HG03175 (cell line): Measurements from ENCODE around the gene RPS18.
"Not testable (repeated sequence)": the region's sequence is repeated elsewhere in the genome, so short reads cannot be mapped to it uniquely, and the experiment has no call there.

ENCODE experiments used
- ATAC-seq: cut with Tn5 transposase; IDR thresholded peaks from one replicate; pipeline ENCODE4 v1.9.1; 2021; ENCODE audit warnings: mild to moderate bottlenecking, moderate library complexity; ENCODE audit not compliant: unreplicated experiment

Gene RPS18

DNA sequence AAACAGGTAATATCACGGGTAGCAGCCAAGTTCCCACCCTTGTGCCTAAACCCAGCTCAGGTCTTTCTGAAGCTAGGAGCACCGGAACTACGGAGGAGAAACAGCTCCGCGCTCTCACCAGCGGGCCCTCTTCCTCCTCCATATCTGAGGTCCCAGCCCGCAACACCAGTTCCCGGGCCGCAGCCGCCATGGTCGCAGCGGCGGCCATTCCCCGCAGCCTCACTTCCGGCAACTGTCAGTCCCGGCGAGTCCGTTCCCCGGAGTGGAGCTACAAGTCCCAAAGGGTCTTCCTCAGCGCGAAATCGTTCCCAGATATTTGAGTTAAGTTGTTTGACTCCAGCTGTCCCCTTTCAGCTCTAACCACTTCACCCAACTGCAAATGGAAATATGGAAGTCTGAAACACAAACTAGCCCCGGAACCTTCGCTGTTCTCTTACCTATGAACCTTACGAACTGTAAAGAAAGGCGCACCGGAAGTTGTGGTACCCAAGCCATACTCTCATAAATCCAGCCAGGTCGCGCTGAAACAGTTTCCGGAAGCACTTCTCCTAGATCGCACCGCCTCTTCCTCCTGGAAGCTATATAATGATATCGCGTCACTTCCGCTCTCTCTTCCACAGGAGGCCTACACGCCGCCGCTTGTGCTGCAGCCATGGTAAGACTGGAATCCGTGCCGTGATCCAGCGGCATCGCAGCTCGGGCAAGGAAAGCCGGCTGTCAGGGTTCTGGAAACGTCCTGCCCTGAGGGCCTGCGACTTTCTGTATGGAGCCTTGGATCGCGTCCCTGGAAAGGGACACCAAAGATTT, at the start of gene RPS18, which contains the start of gene VPS52:
TSS of gene RPS18 (plus strand) at position 608 of the 807 bp plus-strand sequence. CDS start at position 653, 45 bp downstream.
TSS of gene VPS52 (minus strand) at position 409 of the 807 bp plus-strand sequence. CDS start at position 208, 201 bp downstream.
- ATAC-seq = peak; percentile 87

GRCh38 chr6:33226503-33227120, 45.3 kb upstream of the RPS18 start:
- not testable (repeated sequence) for ATAC-seq

GRCh38 chr6:33235221-33235634, 36.6 kb upstream of the RPS18 start:
- no peak for ATAC-seq

GRCh38 chr6:33236328-33236727, 35.5 kb upstream of the RPS18 start:
- ATAC-seq = no peak

- ATAC-seq = no peak
Observed at GRCh38 chr6:33236852-33237251, 35.0 kb upstream of the RPS18 start.

DNA sequence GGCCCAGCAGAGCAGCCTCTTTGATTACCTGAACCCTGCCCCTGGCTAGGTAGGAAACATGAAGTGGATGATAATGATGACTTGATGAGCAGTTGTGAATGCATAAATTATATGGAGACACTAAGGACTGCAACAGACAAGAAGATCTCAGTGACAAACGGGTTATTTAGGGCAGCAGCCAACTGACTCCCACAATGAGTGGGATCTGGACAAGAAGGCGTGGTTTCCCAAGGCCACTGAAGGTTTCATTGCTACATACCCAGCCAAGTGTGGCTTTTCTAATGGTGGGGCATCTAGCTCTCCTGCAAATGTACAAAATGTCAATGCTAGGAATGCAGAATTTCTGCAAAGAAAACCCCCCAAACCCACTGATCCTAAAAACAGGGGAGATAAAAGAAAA, 34.1 kb upstream of the RPS18 start:
- ATAC-seq = no peak

DNA sequence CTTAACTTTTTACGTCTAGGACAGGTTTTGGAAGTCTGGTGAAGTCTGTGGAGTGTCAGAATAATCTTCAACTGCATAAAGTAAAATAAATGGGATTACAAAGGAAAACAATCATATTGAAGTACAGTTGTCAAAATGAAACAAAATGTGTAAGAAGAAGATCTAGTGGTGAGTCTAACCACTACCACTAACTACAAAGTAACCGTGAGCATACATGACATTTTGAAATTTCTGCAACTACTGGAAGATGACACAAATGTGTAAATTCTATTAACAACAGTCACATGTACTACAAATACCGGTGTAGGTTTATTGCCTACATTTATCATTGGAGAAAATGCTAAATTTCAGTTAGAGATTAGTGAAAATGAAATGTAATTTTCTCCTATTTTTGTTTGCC, 29.9 kb upstream of the RPS18 start:
- no peak for ATAC-seq

DNA sequence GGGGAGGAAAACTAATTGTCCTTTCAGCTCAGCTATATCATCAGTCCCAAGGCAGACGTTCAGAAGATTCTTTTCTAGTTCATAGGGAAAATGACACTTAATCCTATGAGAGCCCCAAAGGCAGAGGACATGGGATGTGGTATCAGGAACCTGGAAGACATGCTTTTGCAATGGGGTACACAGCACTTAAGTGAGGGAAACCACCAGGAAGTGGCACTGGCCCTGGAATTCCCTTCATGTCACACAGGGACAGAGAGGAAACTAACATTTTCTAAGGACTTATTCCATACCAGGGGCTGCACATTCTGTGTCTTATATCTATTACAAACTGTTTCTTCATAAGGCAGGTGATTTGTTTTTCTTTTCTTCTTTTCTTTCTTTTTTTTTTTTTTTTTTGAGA, 28.4 kb upstream of the RPS18 start:
- ATAC-seq = no peak

DNA sequence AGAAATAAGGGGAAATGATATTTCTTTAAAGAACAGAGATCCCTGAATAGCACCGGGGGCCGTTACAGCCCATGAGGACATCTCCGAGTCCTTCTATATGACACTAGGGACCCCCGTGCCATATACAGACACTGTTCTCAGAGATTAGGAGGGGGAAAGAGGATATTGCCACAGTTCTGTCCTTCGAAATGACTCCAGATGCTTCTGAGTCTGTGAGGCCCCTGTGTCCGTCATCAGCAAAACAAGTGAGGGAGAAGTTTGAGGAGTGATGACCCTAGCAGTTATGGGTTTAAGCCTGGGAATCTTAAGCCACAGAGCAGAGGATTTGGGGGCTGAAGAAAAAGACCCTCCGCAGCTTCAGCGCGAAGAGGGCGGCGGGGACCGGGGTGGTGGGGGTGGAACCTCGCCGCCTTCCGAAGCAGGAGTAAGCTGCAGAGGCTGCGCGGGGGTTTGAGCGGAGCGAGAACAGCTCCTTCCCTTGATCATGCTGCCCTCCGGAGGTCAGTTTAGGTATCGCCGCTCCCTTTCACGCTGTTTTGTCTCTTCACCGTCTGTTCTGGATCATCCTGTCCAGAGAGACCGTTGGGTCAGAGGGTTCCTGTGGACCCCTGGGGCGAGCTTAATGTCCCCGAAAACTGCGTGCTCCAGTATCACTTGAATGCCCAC, 23.8 kb upstream of the RPS18 start:
- peak; percentile 25 for ATAC-seq

DNA sequence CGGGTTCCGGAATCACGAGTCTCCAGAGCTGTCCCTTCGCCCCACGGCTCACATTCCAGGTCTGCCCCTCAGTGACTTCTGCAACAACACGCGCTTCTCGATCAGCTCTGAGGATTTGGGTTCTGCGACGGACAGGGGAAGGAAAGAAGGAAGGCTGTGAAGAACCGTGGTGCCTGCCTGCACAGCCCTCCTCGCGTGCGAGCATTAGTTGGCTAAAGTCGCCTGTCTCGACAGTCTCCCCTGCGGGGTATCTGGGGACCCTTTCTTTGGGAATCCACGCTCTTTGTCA, 23.3 kb upstream of the RPS18 start:
- no peak for ATAC-seq

DNA sequence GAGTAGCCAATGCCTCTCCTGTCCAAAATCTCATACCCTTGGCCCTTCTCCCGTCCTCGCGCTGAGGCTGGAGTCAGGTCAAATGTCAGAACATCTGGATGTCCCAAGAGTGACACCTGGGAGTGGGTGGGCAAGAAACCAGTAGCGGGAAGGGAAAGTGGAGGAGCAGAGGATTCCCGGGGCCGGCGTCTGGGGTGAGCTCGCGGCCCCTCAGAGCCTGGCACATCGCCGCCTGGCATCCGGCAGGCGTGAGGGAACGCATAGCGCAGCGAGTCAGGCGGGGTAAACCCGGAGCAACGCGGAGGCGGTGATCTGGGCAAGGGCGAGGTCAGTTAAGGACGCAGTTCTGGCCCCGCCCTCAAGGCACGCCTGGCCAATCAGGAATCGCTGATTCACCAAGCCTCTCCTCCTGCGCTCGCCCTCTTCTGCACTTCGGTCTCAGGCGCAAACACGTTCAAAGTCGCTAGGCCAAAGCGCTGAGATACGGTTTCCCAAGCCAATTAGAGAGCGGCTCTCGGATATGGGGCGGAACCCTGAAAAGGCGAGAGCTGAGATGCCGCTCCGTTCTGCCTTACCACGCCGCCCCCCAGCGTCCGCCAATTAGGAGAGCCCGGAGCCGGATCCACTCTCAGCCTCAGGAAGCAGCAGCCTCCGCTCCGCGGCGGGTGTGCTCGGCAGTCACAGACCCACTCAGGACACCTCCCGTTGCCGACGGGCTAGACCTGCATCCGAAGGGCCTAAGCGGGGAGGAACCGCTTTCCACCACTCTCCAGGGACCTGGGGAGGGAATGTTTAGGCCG, 22.7 kb upstream of the RPS18 start:
- peak; percentile 91 for ATAC-seq

- no peak for ATAC-seq
Observed at GRCh38 chr6:33249732-33250630, 21.9 kb upstream of the RPS18 start.

- ATAC-seq = no peak
Observed at GRCh38 chr6:33250731-33251130, 21.1 kb upstream of the RPS18 start.

DNA sequence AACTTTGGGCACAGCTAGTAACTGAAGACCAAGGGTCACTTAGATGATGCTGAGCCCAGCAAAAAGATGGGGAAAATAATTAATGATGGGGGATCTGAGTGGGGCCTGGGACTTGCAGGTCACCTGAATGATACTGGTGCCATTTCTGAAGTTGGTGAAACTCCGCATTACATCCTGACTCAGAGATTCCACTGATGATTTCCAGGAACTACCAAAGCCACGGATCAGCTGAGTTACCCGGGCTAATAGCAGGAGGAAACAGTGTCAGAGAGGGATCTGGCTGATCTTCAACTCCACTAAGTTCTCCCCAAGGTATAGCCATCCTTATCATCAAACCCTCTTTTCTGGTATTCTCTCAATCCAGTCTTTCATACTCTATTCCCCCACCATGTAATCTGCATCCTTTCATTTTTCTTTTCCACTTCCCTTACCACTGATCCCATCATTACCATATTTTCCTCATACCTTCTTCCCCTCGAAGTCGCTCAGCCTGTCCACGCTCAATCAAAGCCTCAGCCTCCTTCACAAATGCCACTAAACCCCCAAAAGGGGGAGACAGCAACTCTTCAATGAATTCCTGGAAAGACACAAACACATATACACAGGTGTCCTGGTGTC, 20.4 kb upstream of the RPS18 start:
- no peak for ATAC-seq

DNA sequence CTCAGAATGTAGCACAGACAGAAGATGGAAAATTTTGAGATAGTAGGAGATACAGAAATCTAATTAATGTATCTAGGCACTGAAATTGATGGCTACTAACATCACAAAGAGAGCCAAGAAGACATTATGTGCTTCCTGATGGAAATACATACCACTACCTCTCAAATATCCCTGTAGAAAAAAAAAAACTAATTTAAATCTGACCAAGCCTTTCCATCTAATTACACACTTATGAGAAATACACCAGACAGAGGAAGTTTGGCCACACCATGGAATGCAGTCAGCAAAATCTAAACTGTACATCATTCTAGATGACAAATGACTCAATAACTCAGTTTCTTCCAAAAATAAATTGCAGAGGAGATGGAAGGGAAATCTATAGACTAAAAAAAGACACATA, 19.1 kb upstream of the RPS18 start:
- ATAC-seq = no peak

GRCh38 chr6:33254591-33254990, 17.3 kb upstream of the RPS18 start:
- no peak for ATAC-seq

- ATAC-seq = no peak
Observed at GRCh38 chr6:33259032-33259431, 12.8 kb upstream of the RPS18 start.

GRCh38 chr6:33262490-33262889, 9.4 kb upstream of the RPS18 start:
- ATAC-seq = not testable (repeated sequence)

- no peak for ATAC-seq
Observed at GRCh38 chr6:33264015-33264414, 7.9 kb upstream of the RPS18 start.

DNA sequence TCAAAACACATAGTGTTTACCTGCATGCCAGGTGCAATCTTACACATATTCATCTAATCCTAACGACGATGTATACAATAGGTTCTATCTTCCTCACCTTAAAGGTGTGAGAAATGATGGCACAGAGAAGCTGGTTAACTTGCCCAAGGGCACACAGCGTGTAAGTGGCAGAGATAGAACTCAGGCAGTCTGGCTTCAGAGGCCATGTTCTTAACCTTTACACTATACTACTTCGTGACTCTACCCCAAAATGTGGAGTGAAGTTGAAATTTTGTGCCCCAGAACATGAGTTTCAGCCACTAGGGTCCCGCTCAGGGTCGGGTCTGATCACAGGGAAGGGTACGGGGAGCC, 783 bp upstream of the RPS18 start:
- ATAC-seq = peak; percentile 15
